HepG2 (cell line): ENCODE measurements around the gene AJUBA. TPM values are rescaled to one million over a fixed set of nuclear protein-coding genes. Genes with fewer than 3 reads are reported as not detected.
A peak's percentile ranks its signal among the peaks of the same experiment; 100 is the strongest.

Experiments used
- ARID2 ChIP-seq: sonication (generic); formaldehyde crosslinking; IDR thresholded peaks from 2 replicates; pipeline ENCODE4 v1.8.1; 2022; ENCODE audit warnings: mild to moderate bottlenecking, missing genetic modification reagents, borderline replicate concordance
- CCAR2 ChIP-seq: fragments of 200-400 bp; formaldehyde crosslinking; optimal IDR thresholded peaks from 2 replicates; pipeline ENCODE3; 2018; ENCODE audit warnings: low read depth, mild to moderate bottlenecking, low read length, moderate library complexity
- CERS6 ChIP-seq: sonication (generic); formaldehyde crosslinking; IDR thresholded peaks from 2 replicates; pipeline ENCODE4 v1.5.0; 2020; ENCODE audit warnings: missing genetic modification reagents
- HOXA9 ChIP-seq: sonication (generic); formaldehyde crosslinking; IDR thresholded peaks from 2 replicates; pipeline ENCODE4 v1.8.1; 2022; ENCODE audit warnings: missing genetic modification reagents, mild to moderate bottlenecking, moderate library complexity, borderline replicate concordance
- NCOA5 ChIP-seq: sonication (generic); formaldehyde crosslinking; IDR thresholded peaks from 2 replicates; pipeline ENCODE4 v1.4.0; 2020; ENCODE audit warnings: missing genetic modification reagents
- PLRG1 ChIP-seq: fragments of 450-650 bp; conservative IDR thresholded peaks from 2 replicates; pipeline ENCODE4 v1.6.1; 2016
- REPIN1 ChIP-seq: sonication (generic); formaldehyde crosslinking; IDR thresholded peaks from 2 replicates; pipeline ENCODE4 v1.8.0; 2022; ENCODE audit warnings: missing genetic modification reagents, low read depth, mild to moderate bottlenecking, borderline replicate concordance
- SIN3B ChIP-seq: fragments of 150-350 bp; IDR thresholded peaks from 2 replicates; pipeline ENCODE4 v1.6.1; 2014; ENCODE audit warnings: low read length
- SP5 ChIP-seq: IDR thresholded peaks from 2 replicates; pipeline ENCODE4 v1.6.1; 2016; ENCODE audit warnings: low read depth, borderline replicate concordance
- TMF1 ChIP-seq: sonication (generic); formaldehyde crosslinking; IDR thresholded peaks from 2 replicates; pipeline ENCODE4 v1.8.1; 2022; ENCODE audit warnings: low read depth, missing genetic modification reagents
- U2AF1 ChIP-seq: fragments of 200-400 bp; formaldehyde crosslinking; optimal IDR thresholded peaks from 2 replicates; pipeline ENCODE3; 2017; ENCODE audit warnings: mild to moderate bottlenecking, low read depth, low read length
- ZBTB14 ChIP-seq: sonication (generic); formaldehyde crosslinking; IDR thresholded peaks from 2 replicates; pipeline ENCODE4 v1.4.0; 2020; ENCODE audit warnings: missing genetic modification reagents
- ZBTB20 ChIP-seq: sonication (generic); formaldehyde crosslinking; IDR thresholded peaks from 2 replicates; pipeline ENCODE4 v1.8.1; 2023; ENCODE audit warnings: missing genetic modification reagents, low read depth, mild to moderate bottlenecking, borderline replicate concordance
- ZFP82 ChIP-seq: sonication (generic); formaldehyde crosslinking; IDR thresholded peaks from 2 replicates; pipeline ENCODE4 v1.5.1; 2020; ENCODE audit warnings: mild to moderate bottlenecking, missing genetic modification reagents, borderline replicate concordance
- ZNF20 ChIP-seq: sonication (generic); formaldehyde crosslinking; IDR thresholded peaks from 2 replicates; pipeline ENCODE4 v1.4.0; 2020; ENCODE audit warnings: mild to moderate bottlenecking, moderate library complexity, missing genetic modification reagents
- ZNF331 ChIP-seq: sonication (generic); formaldehyde crosslinking; IDR thresholded peaks from 2 replicates; pipeline ENCODE4 v1.4.0; 2020; ENCODE audit warnings: missing genetic modification reagents
- ZNF441 ChIP-seq: sonication (generic); formaldehyde crosslinking; IDR thresholded peaks from 2 replicates; pipeline ENCODE4 v1.7.0; 2021; ENCODE audit warnings: missing genetic modification reagents, borderline replicate concordance
- ZNF567 ChIP-seq: sonication (generic); formaldehyde crosslinking; IDR thresholded peaks from 2 replicates; pipeline ENCODE4 v1.8.1; 2023; ENCODE audit warnings: mild to moderate bottlenecking, missing genetic modification reagents, borderline replicate concordance
- ZNF720 ChIP-seq: sonication (generic); formaldehyde crosslinking; IDR thresholded peaks from 2 replicates; pipeline ENCODE4 v1.4.0; 2020; ENCODE audit warnings: missing genetic modification reagents
- ZNF740 ChIP-seq: sonication (generic); formaldehyde crosslinking; IDR thresholded peaks from 2 replicates; pipeline ENCODE4 v1.4.0; 2020; ENCODE audit warnings: missing genetic modification reagents
- ZNF749 ChIP-seq: sonication (generic); formaldehyde crosslinking; IDR thresholded peaks from 2 replicates; pipeline ENCODE4 v1.8.0; 2022; ENCODE audit warnings: mild to moderate bottlenecking, missing genetic modification reagents, moderate library complexity, borderline replicate concordance
- ZNF761 ChIP-seq: sonication (generic); formaldehyde crosslinking; conservative IDR thresholded peaks from 2 replicates; pipeline ENCODE4 v1.4.0; 2020; ENCODE audit warnings: mild to moderate bottlenecking, missing genetic modification reagents
- polyA plus RNA-seq, 8 experiments: library from polyadenylated mRNA; depleted of rRNA in 3 of 8; stranded (reverse) in 7 of 8; unstranded in 1 of 8; fragments of >200 nt; fragmentation: Illumina TruSeq in 4 of 8; extraction: Trizol in 4 of 8; gene quantifications; 2 replicates each; pipeline versions ENCODE4 v1.2.1 to v1.2.3, GENCODE V29; 2011 to 2016; ENCODE audit warnings: low read depth in 4 of 8, missing spikeins in 1 of 8, mixed read lengths in 1 of 8; ENCODE audit not compliant: insufficient read depth in 1 of 8
- total RNA-seq, 5 experiments: library from RNA; depleted of rRNA; stranded (reverse); fragments of >200 nt; fragmentation: Illumina TruSeq; extraction: Trizol; gene quantifications; 2 replicates each; pipeline ENCODE4 v1.2.3, GENCODE V29; 2016; ENCODE audit warnings: low read depth in 1 of 5
- TF ChIP-seq, protein P1 (sequence below): sonication (generic); formaldehyde crosslinking; IDR thresholded peaks from 2 replicates; pipeline ENCODE4 v1.8.1; 2022; ENCODE audit warnings: mild to moderate bottlenecking, missing genetic modification reagents

AJUBA gene
- total and polyA plus RNA-seq, 2 of the 13 experiments (the other 11 are each of a cell fraction or from before 2014, with no cell fraction given): 157 to 241 TPM

- no peak for TF ChIP-seq ZNF441 (CRISPR knock-in tag)
- TF ChIP-seq ZNF20 (CRISPR knock-in tag): no peak
- TF ChIP-seq U2AF1: no peak
- no peak for TF ChIP-seq ZNF567 (CRISPR knock-in tag)
- no peak for TF ChIP-seq CERS6
- no peak for TF ChIP-seq CCAR2
- no peak for TF ChIP-seq ZNF749 (CRISPR knock-in tag)
- no peak for TF ChIP-seq ZFP82 (CRISPR knock-in tag)
- no peak for TF ChIP-seq ZNF331 (CRISPR knock-in tag)
- TF ChIP-seq ZNF720 (CRISPR knock-in tag): no peak
- TF ChIP-seq SIN3B: no peak
- TF ChIP-seq, protein P1, sequence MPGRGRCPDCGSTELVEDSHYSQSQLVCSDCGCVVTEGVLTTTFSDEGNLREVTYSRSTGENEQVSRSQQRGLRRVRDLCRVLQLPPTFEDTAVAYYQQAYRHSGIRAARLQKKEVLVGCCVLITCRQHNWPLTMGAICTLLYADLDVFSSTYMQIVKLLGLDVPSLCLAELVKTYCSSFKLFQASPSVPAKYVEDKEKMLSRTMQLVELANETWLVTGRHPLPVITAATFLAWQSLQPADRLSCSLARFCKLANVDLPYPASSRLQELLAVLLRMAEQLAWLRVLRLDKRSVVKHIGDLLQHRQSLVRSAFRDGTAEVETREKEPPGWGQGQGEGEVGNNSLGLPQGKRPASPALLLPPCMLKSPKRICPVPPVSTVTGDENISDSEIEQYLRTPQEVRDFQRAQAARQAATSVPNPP (CRISPR knock-in tag): 0 out of 2 replicates have a peak, but pooled peaks have one; percentile 26
- TF ChIP-seq ZBTB14 (CRISPR knock-in tag): no peak
- TF ChIP-seq PLRG1: no peak
- TF ChIP-seq TMF1 (CRISPR knock-in tag): 0 out of 2 replicates have a peak, but pooled peaks have one; percentile 35
- no peak for TF ChIP-seq ZBTB20
- no peak for TF ChIP-seq SP5
- TF ChIP-seq ZNF761 (CRISPR knock-in tag): no peak
- no peak for TF ChIP-seq ZNF740 (CRISPR knock-in tag)
- TF ChIP-seq NCOA5 (CRISPR knock-in tag): 0 out of 2 replicates have a peak, but pooled peaks have one; percentile 68
- no peak for TF ChIP-seq REPIN1 (CRISPR knock-in tag)
- no peak for TF ChIP-seq HOXA9
- 0 out of 2 replicates have a peak, but pooled peaks have one; percentile 34 for TF ChIP-seq ARID2
These were observed 2.8 kb upstream of the AJUBA start (continued) for GRCh38 chr14:22984959-22985658.
